ENCODE measurements around the gene TENT4A. TPM values are rescaled to one million over a fixed set of nuclear protein-coding genes. Genes with fewer than 3 reads are reported as not detected.
"Not testable (repeated sequence)": the region's sequence is repeated elsewhere in the genome, so short reads cannot be mapped to it uniquely, and the experiment has no call there.

The TENT4A gene
- 17.2 TPM for polyA plus RNA-seq (2013, experiment 1 of 2)
- 17.1 TPM for polyA plus RNA-seq (2013, experiment 2 of 2)

GRCh38 chr5:6713274-6714225 lies at the start of gene TENT4A:
TENT4A (plus strand) TSS chr5:6713432; CDS start chr5:6713984, 552 bp downstream.
- Histone ChIP-seq H3K4ac (ENCODE audit: low read depth, low read length) (peak within 1 kb of the TSS; percentile 92), H3K18ac (ENCODE audit: low read length) (peak within 1 kb of the TSS; percentile 95), H4K8ac (ENCODE audit: low read depth, low read length) (peak within 1 kb of the TSS; percentile 58), H3K4me2 (ENCODE audit: low read length) (peak within 1 kb of the TSS; percentile 98), H3K79me1 (ENCODE audit: low read length) (peaks cover 25% of the 10 kb centered on the region), H3K79me2 (ENCODE audit: control insufficient read depth, insufficient read depth, low read length) (peaks cover 43% of the 10 kb centered on the region), H2BK120ac (ENCODE audit: low read depth, low read length) (no peak within 1 kb of the TSS), H3K36me3 (ENCODE audit: control insufficient read depth, insufficient read depth, low read length) (no peaks in the 10 kb centered on the region), H2BK5ac (ENCODE audit: low read length) (peak within 1 kb of the TSS; percentile 50), H3K4me1 (ENCODE audit: control insufficient read depth, low read depth, low read length) (peaks cover 12% of the 10 kb centered on the region), H2BK15ac (replicated peaks; ENCODE audit: low read depth) (no peak within 1 kb of the TSS), H3K23ac (ENCODE audit: low read length) (peak within 1 kb of the TSS; percentile 29), H3K9ac (ENCODE audit: low read length) (peak within 1 kb of the TSS; percentile 89), H3K27ac (ENCODE audit: low read depth, low read length) (peak within 1 kb of the TSS; percentile 99), H4K5ac (ENCODE audit: low read length) (no peak within 1 kb of the TSS), H2AK5ac (ENCODE audit: low read length) (no peak within 1 kb of the TSS), H3K27me3 (ENCODE audit: insufficient read depth, low read length, poor library complexity) (no peaks in the 10 kb centered on the region), H3K4me3 (ENCODE audit: low read length) (peak within 1 kb of the TSS; percentile 72), H3K56ac (ENCODE audit: low read length) (peak within 1 kb of the TSS; percentile 97)
- DNase-seq = no peak
- no CpG with 5 or more reads among the region's 174 CpGs for WGBS (ENCODE audit: extremely low coverage, insufficient coverage, low lambda C conversion rate)

GRCh38 chr5:6666762-6667161 lies 46.5 kb upstream of the TENT4A start:
- no CpG with 5 or more reads among the region's 15 CpGs for WGBS (ENCODE audit: extremely low coverage, insufficient coverage, low lambda C conversion rate)

GRCh38 chr5:6667648-6668047 lies 45.6 kb upstream of the TENT4A start:
- Histone ChIP-seq H3K79me1 (ENCODE audit: low read length) (no peaks in the 10 kb centered on the region), H2BK120ac (ENCODE audit: low read depth, low read length) (no peak overlapping the region), H4K5ac (ENCODE audit: low read length) (no peak overlapping the region), H2BK5ac (ENCODE audit: low read length) (no peak overlapping the region), H3K4ac (ENCODE audit: low read depth, low read length) (no peak overlapping the region), H2BK15ac (replicated peaks; ENCODE audit: low read depth) (no peak overlapping the region), H2AK5ac (ENCODE audit: low read length) (no peak overlapping the region), H3K4me2 (ENCODE audit: low read length) (no peak overlapping the region), H3K36me3 (ENCODE audit: control insufficient read depth, insufficient read depth, low read length) (peaks cover 4% of the 10 kb centered on the region), H3K27me3 (ENCODE audit: insufficient read depth, low read length, poor library complexity) (no peaks in the 10 kb centered on the region), H3K56ac (ENCODE audit: low read length) (no peak overlapping the region), H3K18ac (ENCODE audit: low read length) (no peak overlapping the region), H3K23ac (ENCODE audit: low read length) (no peak overlapping the region), H3K9ac (ENCODE audit: low read length) (no peak overlapping the region), H3K4me1 (ENCODE audit: control insufficient read depth, low read depth, low read length) (no peaks in the 10 kb centered on the region), H4K8ac (ENCODE audit: low read depth, low read length) (no peak overlapping the region), H3K4me3 (ENCODE audit: low read length) (no peak overlapping the region), H3K79me2 (ENCODE audit: control insufficient read depth, insufficient read depth, low read length) (no peaks in the 10 kb centered on the region), H3K27ac (ENCODE audit: low read depth, low read length) (no peak overlapping the region)
- no CpG with 5 or more reads among the region's 5 CpGs for WGBS (ENCODE audit: extremely low coverage, insufficient coverage, low lambda C conversion rate)
- no peak for DNase-seq

More at GRCh38 chr5:6666762-6667161, 46.5 kb upstream of the TENT4A start:
- no peak for DNase-seq
- Histone ChIP-seq H3K4me1 (ENCODE audit: control insufficient read depth, low read depth, low read length) (no peaks in the 10 kb centered on the region), H4K8ac (ENCODE audit: low read depth, low read length) (no peak overlapping the region), H3K27ac (ENCODE audit: low read depth, low read length) (no peak overlapping the region), H2BK120ac (ENCODE audit: low read depth, low read length) (no peak overlapping the region), H3K18ac (ENCODE audit: low read length) (no peak overlapping the region), H3K79me2 (ENCODE audit: control insufficient read depth, insufficient read depth, low read length) (no peaks in the 10 kb centered on the region), H3K56ac (ENCODE audit: low read length) (no peak overlapping the region), H2BK5ac (ENCODE audit: low read length) (no peak overlapping the region), H3K4ac (ENCODE audit: low read depth, low read length) (no peak overlapping the region), H3K36me3 (ENCODE audit: control insufficient read depth, insufficient read depth, low read length) (peaks cover 4% of the 10 kb centered on the region), H3K23ac (ENCODE audit: low read length) (no peak overlapping the region), H2BK15ac (replicated peaks; ENCODE audit: low read depth) (no peak overlapping the region), H2AK5ac (ENCODE audit: low read length) (no peak overlapping the region), H3K4me3 (ENCODE audit: low read length) (no peak overlapping the region), H3K9ac (ENCODE audit: low read length) (no peak overlapping the region), H3K79me1 (ENCODE audit: low read length) (no peaks in the 10 kb centered on the region), H3K4me2 (ENCODE audit: low read length) (no peak overlapping the region), H4K5ac (ENCODE audit: low read length) (no peak overlapping the region), H3K27me3 (ENCODE audit: insufficient read depth, low read length, poor library complexity) (no peaks in the 10 kb centered on the region)

GRCh38 chr5:6668717-6669116 lies 44.5 kb upstream of the TENT4A start:
- not testable (repeated sequence) for H3K4ac ChIP-seq (ENCODE audit: low read depth, low read length); H3K79me2 ChIP-seq (ENCODE audit: control insufficient read depth, insufficient read depth, low read length); H3K56ac ChIP-seq (ENCODE audit: low read length); H3K4me2 ChIP-seq (ENCODE audit: low read length); DNase-seq; H2AK5ac ChIP-seq (ENCODE audit: low read length); H3K36me3 ChIP-seq (ENCODE audit: control insufficient read depth, insufficient read depth, low read length); H3K27me3 ChIP-seq (ENCODE audit: insufficient read depth, low read length, poor library complexity); H2BK5ac ChIP-seq (ENCODE audit: low read length); H4K5ac ChIP-seq (ENCODE audit: low read length); H2BK15ac ChIP-seq (replicated peaks; ENCODE audit: low read depth); H3K4me3 ChIP-seq (ENCODE audit: low read length); H2BK120ac ChIP-seq (ENCODE audit: low read depth, low read length); H3K18ac ChIP-seq (ENCODE audit: low read length); H3K27ac ChIP-seq (ENCODE audit: low read depth, low read length); H4K8ac ChIP-seq (ENCODE audit: low read depth, low read length); H3K23ac ChIP-seq (ENCODE audit: low read length); H3K79me1 ChIP-seq (ENCODE audit: low read length); H3K4me1 ChIP-seq (ENCODE audit: control insufficient read depth, low read depth, low read length); H3K9ac ChIP-seq (ENCODE audit: low read length)
- WGBS (ENCODE audit: extremely low coverage, insufficient coverage, low lambda C conversion rate) = no CpG with 5 or more reads among the region's 9 CpGs

- H4K5ac ChIP-seq (ENCODE audit: low read length) = no peak overlapping the region
- no peak overlapping the region for H2BK5ac ChIP-seq (ENCODE audit: low read length)
- H3K36me3 ChIP-seq (ENCODE audit: control insufficient read depth, insufficient read depth, low read length) = peaks cover 2% of the 10 kb centered on the region
- H3K27me3 ChIP-seq (ENCODE audit: insufficient read depth, low read length, poor library complexity) = no peaks in the 10 kb centered on the region
- no peak for DNase-seq
- no CpG with 5 or more reads among the region's 5 CpGs for WGBS (ENCODE audit: extremely low coverage, insufficient coverage, low lambda C conversion rate)
- H3K23ac ChIP-seq (ENCODE audit: low read length) = no peak overlapping the region
- no peak overlapping the region for H2BK120ac ChIP-seq (ENCODE audit: low read depth, low read length)
- H2AK5ac ChIP-seq (ENCODE audit: low read length) = no peak overlapping the region
- no peaks in the 10 kb centered on the region for H3K79me1 ChIP-seq (ENCODE audit: low read length)
- H3K18ac ChIP-seq (ENCODE audit: low read length) = no peak overlapping the region
- H3K4me2 ChIP-seq (ENCODE audit: low read length) = no peak overlapping the region
- no peak overlapping the region for H3K9ac ChIP-seq (ENCODE audit: low read length)
- no peak overlapping the region for H3K27ac ChIP-seq (ENCODE audit: low read depth, low read length)
- H3K56ac ChIP-seq (ENCODE audit: low read length) = no peak overlapping the region
- no peaks in the 10 kb centered on the region for H3K4me1 ChIP-seq (ENCODE audit: control insufficient read depth, low read depth, low read length)
- H2BK15ac ChIP-seq (replicated peaks; ENCODE audit: low read depth) = no peak overlapping the region
- H3K79me2 ChIP-seq (ENCODE audit: control insufficient read depth, insufficient read depth, low read length) = no peaks in the 10 kb centered on the region
- H3K4ac ChIP-seq (ENCODE audit: low read depth, low read length) = no peak overlapping the region
- no peak overlapping the region for H4K8ac ChIP-seq (ENCODE audit: low read depth, low read length)
- no peak overlapping the region for H3K4me3 ChIP-seq (ENCODE audit: low read length)
Measured at GRCh38 chr5:6673031-6673430, 40.2 kb upstream of the TENT4A start.

Measured in mesendoderm (in vitro differentiated cells).